ENCODE results near the gene DDAH1.

Gene DDAH1

GRCh38 chr1:85323770-85324169 lies 141.2 kb downstream of the DDAH1 start:
- DNase-seq = no peak

GRCh38 chr1:85322655-85323054 lies 142.3 kb downstream of the DDAH1 start:
- DNase-seq = no peak

- DNase-seq = peak in 1 of 5 experiments; percentile 78
Measured at GRCh38 chr1:85321237-85321964, 143.6 kb downstream of the DDAH1 start.

GRCh38 chr1:85320371-85321131 lies 144.4 kb downstream of the DDAH1 start:
- peak in 1 of 5 experiments; percentile 9 for DNase-seq

- DNase-seq = no peak
Measured at GRCh38 chr1:85319931-85320330, 145.0 kb downstream of the DDAH1 start.

GRCh38 chr1:85319491-85319890 lies 145.5 kb downstream of the DDAH1 start:
- DNase-seq = no peak

GRCh38 chr1:85318217-85318616 lies 146.7 kb downstream of the DDAH1 start:
- DNase-seq = no peak

- no peak for DNase-seq
Measured at GRCh38 chr1:85317560-85317959, 147.4 kb downstream of the DDAH1 start.

GRCh38 chr1:85316321-85316720 lies 148.6 kb downstream of the DDAH1 start:
- DNase-seq = no peak

GRCh38 chr1:85315789-85316188 lies 149.2 kb downstream of the DDAH1 start:
- DNase-seq = no peak

GRCh38 chr1:85314726-85315125 lies 150.2 kb downstream of the DDAH1 start:
- no peak for DNase-seq

GRCh38 chr1:85313888-85314696 lies 150.9 kb downstream of the DDAH1 start:
- no peak for DNase-seq

GRCh38 chr1:85311818-85312217 lies 153.1 kb downstream of the DDAH1 start:
- DNase-seq = no peak

- DNase-seq = no peak
Measured at GRCh38 chr1:85308833-85309350, 156.1 kb downstream of the DDAH1 start.

GRCh38 chr1:85307987-85308832 lies 156.7 kb downstream of the DDAH1 start:
- peak; percentile 18 to 57 (median 24) for DNase-seq

GRCh38 chr1:85306236-85306635 lies 158.7 kb downstream of the DDAH1 start:
- no peak for DNase-seq

- peak in 1 of 5 experiments; percentile 7 for DNase-seq
Measured at GRCh38 chr1:85303440-85304162, 161.4 kb downstream of the DDAH1 start.

- DNase-seq = no peak
Measured at GRCh38 chr1:85300140-85300539, 164.8 kb downstream of the DDAH1 start.

GRCh38 chr1:85297855-85298629 lies 166.9 kb downstream of the DDAH1 start:
- peak in 3 of 5 experiments; percentile 60 to 94 (median 83) for DNase-seq

- no peak for DNase-seq
Measured at GRCh38 chr1:85297538-85297854, 167.5 kb downstream of the DDAH1 start.

GRCh38 chr1:85296980-85297379 lies 168.0 kb downstream of the DDAH1 start:
- DNase-seq = no peak

Data from T-helper 2 cell (primary cell).